ENCODE results near the gene SH3TC1.

DNA sequence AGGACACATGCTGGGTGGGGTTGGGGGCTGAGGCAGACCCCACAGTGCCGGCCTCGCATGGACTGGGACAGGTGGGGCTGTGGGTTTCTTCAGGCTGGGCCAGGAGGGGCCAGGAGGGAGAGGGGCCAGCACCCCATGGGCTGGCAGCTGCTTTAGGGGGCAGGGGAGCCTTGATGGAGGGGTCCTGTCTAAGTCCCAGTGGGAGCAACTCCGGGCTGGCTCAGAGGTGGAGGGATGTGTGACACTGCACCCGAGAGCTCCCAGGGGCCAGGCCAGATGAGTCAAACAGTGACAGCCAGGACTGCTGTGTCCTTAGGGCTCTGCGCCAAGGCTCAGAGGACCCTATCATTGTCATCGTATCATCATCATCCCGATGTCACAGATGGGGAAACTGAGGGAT is 36.1 kb upstream of the SH3TC1 start:
- TF ChIP-seq, protein P1, sequence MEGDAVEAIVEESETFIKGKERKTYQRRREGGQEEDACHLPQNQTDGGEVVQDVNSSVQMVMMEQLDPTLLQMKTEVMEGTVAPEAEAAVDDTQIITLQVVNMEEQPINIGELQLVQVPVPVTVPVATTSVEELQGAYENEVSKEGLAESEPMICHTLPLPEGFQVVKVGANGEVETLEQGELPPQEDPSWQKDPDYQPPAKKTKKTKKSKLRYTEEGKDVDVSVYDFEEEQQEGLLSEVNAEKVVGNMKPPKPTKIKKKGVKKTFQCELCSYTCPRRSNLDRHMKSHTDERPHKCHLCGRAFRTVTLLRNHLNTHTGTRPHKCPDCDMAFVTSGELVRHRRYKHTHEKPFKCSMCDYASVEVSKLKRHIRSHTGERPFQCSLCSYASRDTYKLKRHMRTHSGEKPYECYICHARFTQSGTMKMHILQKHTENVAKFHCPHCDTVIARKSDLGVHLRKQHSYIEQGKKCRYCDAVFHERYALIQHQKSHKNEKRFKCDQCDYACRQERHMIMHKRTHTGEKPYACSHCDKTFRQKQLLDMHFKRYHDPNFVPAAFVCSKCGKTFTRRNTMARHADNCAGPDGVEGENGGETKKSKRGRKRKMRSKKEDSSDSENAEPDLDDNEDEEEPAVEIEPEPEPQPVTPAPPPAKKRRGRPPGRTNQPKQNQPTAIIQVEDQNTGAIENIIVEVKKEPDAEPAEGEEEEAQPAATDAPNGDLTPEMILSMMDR (optimal IDR thresholded peaks at IDR 0.05 in 1 of 3, IDR thresholded peaks at IDR 0.05 in 1 of 3, conservative IDR thresholded peaks at IDR 0.05 in 1 of 3; ENCODE audit: extremely low read depth in 1 of 3, insufficient read depth in 2 of 3, low read length in 3 of 3), result no peak
- no peak for TF ChIP-seq EZH2 (IDR thresholded peaks at IDR 0.05; ENCODE audit: low read length)

All from keratinocyte (primary cell).